H1 (cell line): Measurements from ENCODE around the gene HOXB3. TPM values are rescaled to one million over a fixed set of nuclear protein-coding genes. Genes with fewer than 3 reads are reported as not detected.

Source experiments
- CBX8 ChIP-seq: fragments of 300-800, 300-1000 bp; sonication (generic); IDR thresholded peaks from 2 replicates; pipeline ENCODE4 v1.7.1; 2016; ENCODE audit warnings: low read depth, low read length, borderline replicate concordance
- CTBP2 ChIP-seq: IDR thresholded peaks from 2 replicates; pipeline ENCODE4 v1.7.0; 2011; ENCODE audit warnings: borderline replicate concordance, mild to moderate bottlenecking, moderate library complexity, mixed read lengths, low read length; ENCODE audit not compliant: insufficient read depth, insufficient read length
- HDAC2 ChIP-seq, 2 experiments: fragments of 300-600 bp in 1 of 2; sonication (generic) in 1 of 2; IDR thresholded peaks; 2 replicates each; pipeline ENCODE4 v1.6.1; 2011 to 2012; ENCODE audit warnings: low read depth in 2 of 2, low read length in 2 of 2, mild to moderate bottlenecking in 2 of 2, moderate library complexity in 2 of 2, borderline replicate concordance in 1 of 2, inconsistent platforms in 1 of 2
- MAX ChIP-seq: IDR thresholded peaks from 2 replicates; pipeline ENCODE4 v1.6.1; 2012; ENCODE audit warnings: inconsistent platforms
- POLR2AphosphoS5 ChIP-seq: IDR thresholded peaks from 2 replicates; pipeline ENCODE4 v1.6.1; 2011; ENCODE audit warnings: low read depth, low read length
- RNF2 ChIP-seq: fragments of 200-900, 300-1000 bp; sonication (generic); IDR thresholded peaks from 2 replicates; pipeline ENCODE4 v1.7.1; 2016; ENCODE audit warnings: borderline replicate concordance, low read depth, mild to moderate bottlenecking, antibody characterized with exemption, low read length; ENCODE audit not compliant: poor library complexity, severe bottlenecking; ENCODE audit errors: missing control alignments
- SP2 ChIP-seq: IDR thresholded peaks from 2 replicates; pipeline ENCODE4 v1.6.1; 2012; ENCODE audit warnings: mild to moderate bottlenecking, low read length, inconsistent platforms
- SUZ12 ChIP-seq: fragments of 200-600 bp; sonication (generic); IDR thresholded peaks from 2 replicates; pipeline ENCODE4 v1.6.1; 2012; ENCODE audit warnings: mild to moderate bottlenecking, inconsistent platforms, low read length, moderate library complexity, mixed read lengths
- polyA plus RNA-seq, 7 experiments: library from polyadenylated mRNA; depleted of rRNA in 3 of 7; stranded (reverse) in 5 of 7; unstranded in 2 of 7; fragments of >200 nt in 5 of 7; fragments of 200-250 nt in 2 of 7; gene quantifications; 1 replicate in 5 of 7; 2 replicates in 1 of 7; 4 replicates in 1 of 7; pipeline versions ENCODE4 v1.2.1 to v1.2.3, GENCODE V29; 2011 to 2013; ENCODE audit warnings: missing spikeins in 2 of 7, mixed read lengths in 2 of 7
- total RNA-seq: library from RNA; stranded (reverse); fragmentation: NEBNext Ultra II Directional; extraction: Animal tissue kit (Norgen Biotek cat#: 25700); gene quantifications from 2 replicates; pipeline ENCODE4 v1.2.1, GENCODE V29; 2021

Gene HOXB3
- total and polyA plus RNA-seq, 2 of the 8 experiments (the other 6 are each of a cell fraction or from before 2014, with no cell fraction given), result not detected

GRCh38 chr17:48634493-48635208 lies 44.6 kb upstream of the HOXB3 start (continued):
- TF ChIP-seq CTBP2 (peak; percentile 26), HDAC2 (IDR thresholded peaks at IDR 0.05; ENCODE audit: borderline replicate concordance in 1 of 2, low read depth in 2 of 2, low read length in 2 of 2) (no peak), SP2 (no peak), CBX8 (peak; percentile 74; the same call in 1 of the 2 replicates), SUZ12 (no peak; the same call in 1 of the 2 replicates), POLR2AphosphoS5 (no peak), RNF2 (peak; percentile 83), MAX (no peak)
